Omental fat pad (tissue), 4 donors: ENCODE results near the gene VPS54. TPM values are rescaled to one million over a fixed set of nuclear protein-coding genes. Genes with fewer than 3 reads are reported as not detected.
"Not testable (repeated sequence)": the region's sequence is repeated elsewhere in the genome, so short reads cannot be mapped to it uniquely, and the experiment has no call there.

Experiments
- ATAC-seq: fragments of 150-250 bp; one replicate; pipeline ENCODE4 v1.9.1; 2016; ENCODE audit warnings: mild to moderate bottlenecking, moderate library complexity; ENCODE audit not compliant: low FRiP score
- DNase-seq: peaks from one replicate; pipeline ENCODE4 v3.0.0-alpha.2; 2019; ENCODE audit warnings: low spot score
- CTCF ChIP-seq, 3 donors: fragments of 450-650 bp; IDR thresholded peaks; one replicate each; pipeline ENCODE4 v1.5.1; 2016 to 2017; ENCODE audit warnings: antibody characterized with exemption in 3 of 3, mild to moderate bottlenecking in 3 of 3, moderate library complexity in 2 of 3
- total RNA-seq, 4 donors: library from RNA; depleted of rRNA; stranded (reverse); fragments of >200 nt; gene quantifications; one replicate each; pipeline ENCODE4 v1.1.0, GENCODE V29; 2016

Gene VPS54
- total RNA-seq, 4 donors from 2014 or later = 19.8 to 40.5 (median 26.9) TPM

- no peak for ATAC-seq
- DNase-seq = no peak
- no peak for TF ChIP-seq CTCF (IDR thresholded peaks at IDR 0.05)
Observed at GRCh38 chr2:63855418-63856302, 163.6 kb downstream of the VPS54 start.

GRCh38 chr2:63853527-63854310 is 165.5 kb downstream of the VPS54 start:
- TF ChIP-seq CTCF (IDR thresholded peaks at IDR 0.05) = no peak
- DNase-seq = no peak
- peak; percentile 48 for ATAC-seq

GRCh38 chr2:63851691-63852311 is 167.4 kb downstream of the VPS54 start:
- DNase-seq (no peak), ATAC-seq (no peak)
- TF ChIP-seq CTCF (IDR thresholded peaks at IDR 0.05) = no peak

GRCh38 chr2:63850649-63851048 is 168.6 kb downstream of the VPS54 start:
- DNase-seq = no peak
- no peak for ATAC-seq
- TF ChIP-seq CTCF (IDR thresholded peaks at IDR 0.05) = no peak

GRCh38 chr2:63850204-63850571 is 169.0 kb downstream of the VPS54 start:
- ATAC-seq (no peak), DNase-seq (no peak)
- no peak for TF ChIP-seq CTCF (IDR thresholded peaks at IDR 0.05)

GRCh38 chr2:63849381-63850203 is 169.6 kb downstream of the VPS54 start:
- ATAC-seq (no peak), DNase-seq (no peak)

GRCh38 chr2:63847571-63847970 is 171.7 kb downstream of the VPS54 start:
- not testable (repeated sequence) for ATAC-seq, DNase-seq

More at GRCh38 chr2:63849381-63850203, 169.6 kb downstream of the VPS54 start:
- no peak for TF ChIP-seq CTCF (IDR thresholded peaks at IDR 0.05)
